Peyer's patch (tissue), 4 donors: Measurements from ENCODE around the gene ZNF367.

Source experiments
- POLR2A ChIP-seq, 2 donors: fragments of 450-650 bp; IDR thresholded peaks; one replicate each; pipeline ENCODE4 v1.5.1; 2017; ENCODE audit warnings: antibody characterized with exemption in 2 of 2, mild to moderate bottlenecking in 2 of 2, moderate library complexity in 2 of 2
- TF ChIP-seq, protein P1 (sequence below), 6 experiments: fragments of 450-650 bp in 4 of 6; fragments of 200-600 bp in 2 of 6; sonication (generic) in 1 of 6; IDR thresholded peaks; one replicate each; pipeline ENCODE4 v1.5.1; 2017 to 2019; ENCODE audit warnings: antibody characterized with exemption in 6 of 6, mild to moderate bottlenecking in 3 of 6, moderate library complexity in 1 of 6

- TF ChIP-seq, protein P1, sequence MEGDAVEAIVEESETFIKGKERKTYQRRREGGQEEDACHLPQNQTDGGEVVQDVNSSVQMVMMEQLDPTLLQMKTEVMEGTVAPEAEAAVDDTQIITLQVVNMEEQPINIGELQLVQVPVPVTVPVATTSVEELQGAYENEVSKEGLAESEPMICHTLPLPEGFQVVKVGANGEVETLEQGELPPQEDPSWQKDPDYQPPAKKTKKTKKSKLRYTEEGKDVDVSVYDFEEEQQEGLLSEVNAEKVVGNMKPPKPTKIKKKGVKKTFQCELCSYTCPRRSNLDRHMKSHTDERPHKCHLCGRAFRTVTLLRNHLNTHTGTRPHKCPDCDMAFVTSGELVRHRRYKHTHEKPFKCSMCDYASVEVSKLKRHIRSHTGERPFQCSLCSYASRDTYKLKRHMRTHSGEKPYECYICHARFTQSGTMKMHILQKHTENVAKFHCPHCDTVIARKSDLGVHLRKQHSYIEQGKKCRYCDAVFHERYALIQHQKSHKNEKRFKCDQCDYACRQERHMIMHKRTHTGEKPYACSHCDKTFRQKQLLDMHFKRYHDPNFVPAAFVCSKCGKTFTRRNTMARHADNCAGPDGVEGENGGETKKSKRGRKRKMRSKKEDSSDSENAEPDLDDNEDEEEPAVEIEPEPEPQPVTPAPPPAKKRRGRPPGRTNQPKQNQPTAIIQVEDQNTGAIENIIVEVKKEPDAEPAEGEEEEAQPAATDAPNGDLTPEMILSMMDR (IDR thresholded peaks at IDR 0.05), result no peak
- no peak for TF ChIP-seq POLR2A (IDR thresholded peaks at IDR 0.05)
These were observed 30.0 kb downstream of the ZNF367 start for GRCh38 chr9:96388144-96388543.
